ENCODE measurements around the gene TEX19. TPM values are rescaled to one million over a fixed set of nuclear protein-coding genes. Genes with fewer than 3 reads are reported as not detected.

Gene TEX19
- total RNA-seq, 1 donor from 2014 or later: not detected

DNA sequence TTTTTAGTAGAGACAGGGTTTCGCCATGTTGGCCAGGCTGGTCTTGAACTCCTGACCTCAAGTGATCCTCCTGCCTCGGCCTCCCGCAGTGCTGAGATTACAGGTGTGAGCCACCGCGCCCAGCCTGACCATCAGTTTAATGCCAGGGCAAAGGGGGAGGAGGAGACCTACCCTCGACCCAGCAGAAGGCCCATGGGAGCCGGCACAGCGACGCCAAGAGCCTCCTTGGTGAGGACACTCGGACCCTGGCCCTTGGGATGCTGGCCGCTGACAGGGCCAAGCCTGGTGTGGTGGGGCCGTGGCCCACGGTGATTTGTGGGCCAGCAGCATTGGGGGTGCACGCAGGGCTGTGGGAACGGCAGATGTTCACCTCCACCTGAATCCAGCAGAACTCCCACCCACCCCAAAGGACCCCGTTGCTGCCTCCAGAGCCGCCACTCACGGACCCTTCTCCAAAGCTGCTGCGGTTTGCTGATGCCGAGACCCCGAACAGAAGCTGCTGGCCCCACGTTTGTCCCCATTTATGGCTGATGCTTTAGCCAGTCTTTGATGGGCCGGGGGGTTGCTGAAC, 32.5 kb downstream of the TEX19 start:
- DNase-seq (no peak), ATAC-seq (no peak)
- H3K27me3 ChIP-seq: peaks cover 10% of the 10 kb centered on the region
- no peaks in the 10 kb centered on the region for H3K4me1 ChIP-seq
- peaks cover 13% of the 10 kb centered on the region for H3K36me3 ChIP-seq
- H3K4me3 ChIP-seq: no peak overlapping the region
- no peak overlapping the region for H3K27ac ChIP-seq
- TF ChIP-seq, protein P1, sequence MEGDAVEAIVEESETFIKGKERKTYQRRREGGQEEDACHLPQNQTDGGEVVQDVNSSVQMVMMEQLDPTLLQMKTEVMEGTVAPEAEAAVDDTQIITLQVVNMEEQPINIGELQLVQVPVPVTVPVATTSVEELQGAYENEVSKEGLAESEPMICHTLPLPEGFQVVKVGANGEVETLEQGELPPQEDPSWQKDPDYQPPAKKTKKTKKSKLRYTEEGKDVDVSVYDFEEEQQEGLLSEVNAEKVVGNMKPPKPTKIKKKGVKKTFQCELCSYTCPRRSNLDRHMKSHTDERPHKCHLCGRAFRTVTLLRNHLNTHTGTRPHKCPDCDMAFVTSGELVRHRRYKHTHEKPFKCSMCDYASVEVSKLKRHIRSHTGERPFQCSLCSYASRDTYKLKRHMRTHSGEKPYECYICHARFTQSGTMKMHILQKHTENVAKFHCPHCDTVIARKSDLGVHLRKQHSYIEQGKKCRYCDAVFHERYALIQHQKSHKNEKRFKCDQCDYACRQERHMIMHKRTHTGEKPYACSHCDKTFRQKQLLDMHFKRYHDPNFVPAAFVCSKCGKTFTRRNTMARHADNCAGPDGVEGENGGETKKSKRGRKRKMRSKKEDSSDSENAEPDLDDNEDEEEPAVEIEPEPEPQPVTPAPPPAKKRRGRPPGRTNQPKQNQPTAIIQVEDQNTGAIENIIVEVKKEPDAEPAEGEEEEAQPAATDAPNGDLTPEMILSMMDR (IDR thresholded peaks at IDR 0.05): no peak
- intact Hi-C loops (cut with DNase I): no loop called here
- H3K9me3 ChIP-seq: no peaks in the 10 kb centered on the region

DNA sequence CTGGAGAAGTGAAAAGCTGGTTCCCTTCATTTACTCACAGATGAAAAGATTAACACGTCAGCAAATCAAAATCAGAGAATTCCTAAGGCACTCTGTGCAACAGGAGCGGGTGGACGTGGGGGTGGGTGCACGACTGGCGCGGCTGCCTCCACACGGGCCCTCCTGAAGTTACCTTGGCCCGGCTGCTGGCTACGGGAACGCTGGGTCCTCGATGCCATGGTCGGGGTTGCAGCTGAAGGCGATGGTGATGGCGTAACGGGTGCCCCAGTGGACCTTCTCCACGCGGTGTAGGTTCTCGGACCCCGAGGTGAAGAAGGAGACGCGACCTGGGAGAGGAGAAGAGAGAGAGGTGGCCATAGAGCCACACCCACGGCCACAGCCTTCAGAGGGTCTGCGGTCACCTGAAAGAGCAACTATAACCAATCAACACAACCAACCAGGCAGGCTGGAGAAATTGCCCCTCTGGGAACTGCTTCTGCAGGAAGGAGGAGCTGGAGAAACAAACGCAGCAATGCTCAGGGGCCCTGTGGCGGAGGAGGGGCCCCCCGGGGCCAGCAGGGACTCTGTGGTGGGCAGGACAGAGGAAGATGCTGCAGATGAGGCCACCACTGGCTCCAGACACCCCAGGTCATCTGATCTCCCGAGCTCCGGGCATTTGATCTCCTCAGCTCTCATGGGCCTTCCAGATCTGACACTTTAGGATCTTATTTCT, 33.3 kb downstream of the TEX19 start:
- intact Hi-C loops (cut with DNase I): no loop called here
- DNase-seq: no peak
- no peaks in the 10 kb centered on the region for H3K9me3 ChIP-seq
- H3K27ac ChIP-seq: no peak overlapping the region
- H3K4me1 ChIP-seq: no peaks in the 10 kb centered on the region
- ATAC-seq: no peak
- peaks cover 3% of the 10 kb centered on the region for H3K27me3 ChIP-seq
- peaks cover 13% of the 10 kb centered on the region for H3K36me3 ChIP-seq
- TF ChIP-seq, protein P1 (IDR thresholded peaks at IDR 0.05): no peak
- no peak overlapping the region for H3K4me3 ChIP-seq

DNA sequence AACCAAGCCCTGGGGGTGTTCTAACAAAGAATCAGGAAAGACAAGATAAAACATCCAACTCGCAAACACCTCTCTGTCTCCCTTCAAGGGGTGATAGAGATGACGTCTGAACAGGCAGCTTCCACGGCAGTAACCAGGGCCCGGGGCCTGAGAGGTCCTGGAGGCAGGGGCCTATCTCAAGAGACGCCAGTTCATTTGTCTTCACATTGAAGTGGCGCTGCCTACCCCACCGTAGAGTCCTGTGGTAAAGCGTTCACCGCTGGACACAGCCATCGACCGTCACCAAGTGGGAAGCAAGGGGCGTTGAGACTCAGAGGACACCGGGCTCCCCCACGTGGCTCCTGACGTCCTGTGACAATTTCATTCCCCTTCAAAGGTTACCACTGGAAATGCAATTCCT, 33.9 kb downstream of the TEX19 start:
- H3K9me3 ChIP-seq: no peaks in the 10 kb centered on the region
- no peak overlapping the region for H3K27ac ChIP-seq
- no peaks in the 10 kb centered on the region for H3K4me1 ChIP-seq
- TF ChIP-seq, protein P1 (IDR thresholded peaks at IDR 0.05): no peak
- no peaks in the 10 kb centered on the region for H3K27me3 ChIP-seq
- DNase-seq: no peak
- H3K4me3 ChIP-seq: no peak overlapping the region
- no peak for ATAC-seq
- H3K36me3 ChIP-seq: peaks cover 13% of the 10 kb centered on the region
- intact Hi-C loops (cut with DNase I): no loop called here

DNA sequence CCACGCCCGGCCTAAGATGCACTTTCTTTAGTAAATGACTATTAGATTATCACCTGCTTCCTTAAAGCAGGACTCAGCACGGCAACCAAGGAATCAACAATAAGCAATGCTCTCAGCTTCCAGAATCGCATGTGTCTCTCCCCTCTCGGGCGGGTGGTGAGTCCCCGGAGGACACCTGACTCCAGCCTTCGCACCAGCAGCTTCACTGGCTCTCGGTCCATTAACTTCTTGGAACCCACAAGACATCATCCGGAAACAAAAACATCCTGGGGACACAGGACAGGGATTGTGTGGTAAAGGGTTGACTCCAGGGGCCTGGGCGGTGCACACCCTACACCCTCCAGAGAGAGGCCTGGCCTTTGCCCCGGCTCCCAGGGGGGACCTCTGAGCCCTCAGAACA, 35.2 kb downstream of the TEX19 start:
- H3K27ac ChIP-seq: no peak overlapping the region
- peaks cover 13% of the 10 kb centered on the region for H3K36me3 ChIP-seq
- TF ChIP-seq, protein P1 (IDR thresholded peaks at IDR 0.05): no peak
- H3K4me3 ChIP-seq: no peak overlapping the region
- no peaks in the 10 kb centered on the region for H3K4me1 ChIP-seq
- DNase-seq (no peak), ATAC-seq (no peak)
- no peaks in the 10 kb centered on the region for H3K9me3 ChIP-seq
- no peaks in the 10 kb centered on the region for H3K27me3 ChIP-seq
- intact Hi-C loops (cut with DNase I): no loop called here

DNA sequence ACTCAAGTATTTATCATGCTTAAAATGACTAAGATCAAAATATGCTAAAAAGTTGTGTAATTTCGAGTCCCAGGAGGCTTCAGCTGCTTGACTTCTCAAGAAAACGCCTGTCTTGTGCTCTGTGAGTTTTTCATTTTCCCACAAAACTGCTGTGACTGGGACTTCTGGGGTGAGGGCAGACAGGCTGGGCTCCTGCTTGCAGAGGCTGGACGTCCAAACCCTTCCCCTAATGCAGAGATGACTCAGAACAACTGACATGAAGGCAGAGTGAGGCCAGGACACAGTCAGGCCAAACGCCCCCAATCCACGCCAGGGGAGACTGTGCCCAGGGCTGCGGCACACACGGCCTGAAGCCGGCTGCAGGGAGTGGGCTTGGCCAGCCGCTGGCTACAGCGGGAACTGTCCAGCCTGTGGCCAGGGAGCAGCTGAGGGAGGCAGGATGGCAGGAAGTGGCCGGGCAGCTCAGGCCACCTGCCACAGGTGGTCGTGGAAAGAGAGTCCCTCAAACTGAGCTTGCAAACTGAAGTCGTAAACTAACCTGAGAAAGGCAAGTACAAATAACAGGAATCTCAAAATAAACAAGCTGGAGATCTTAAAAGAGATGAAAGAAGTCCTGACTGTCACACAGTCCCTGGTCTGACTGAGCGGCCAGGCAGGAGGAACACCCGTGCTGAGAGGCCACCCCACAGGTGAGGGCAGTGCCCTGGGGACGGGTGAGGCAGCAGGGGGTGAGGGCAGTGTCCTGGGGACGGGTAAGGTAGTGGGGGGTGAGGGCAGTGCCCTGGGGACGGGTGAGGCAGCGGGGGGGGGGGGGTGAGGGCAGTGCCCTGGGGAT, 37.8 kb downstream of the TEX19 start:
- Histone ChIP-seq H3K4me1 (peaks cover 7% of the 10 kb centered on the region), H3K27ac (no peak overlapping the region), H3K9me3 (no peaks in the 10 kb centered on the region), H3K4me3 (no peak overlapping the region), H3K27me3 (no peaks in the 10 kb centered on the region), H3K36me3 (peaks cover 17% of the 10 kb centered on the region)
- TF ChIP-seq, protein P1 (IDR thresholded peaks at IDR 0.05): no peak
- ATAC-seq (no peak), DNase-seq (no peak)
- intact Hi-C loops (cut with DNase I): no loop called here
